K562 (cell line): ENCODE measurements around the gene COASY. TPM values are rescaled to one million over a fixed set of nuclear protein-coding genes. Genes with fewer than 3 reads are reported as not detected.

Experiments used
- CBFA2T2 ChIP-seq: fragments of 450-650 bp; conservative IDR thresholded peaks from 2 replicates; pipeline ENCODE4 v1.6.1; 2017; ENCODE audit warnings: mild to moderate bottlenecking
- CCAR2 ChIP-seq: fragments of 200-400 bp; formaldehyde crosslinking; IDR thresholded peaks from 2 replicates; pipeline ENCODE4 v1.6.1; 2017; ENCODE audit warnings: mild to moderate bottlenecking, low read depth, low read length
- DACH1 ChIP-seq: fragments of 450-650 bp; IDR thresholded peaks from 2 replicates; pipeline ENCODE4 v1.6.1; 2018; ENCODE audit not compliant: partially characterized antibody
- DDX20 ChIP-seq: fragments of 450-650 bp; IDR thresholded peaks from 2 replicates; pipeline ENCODE4 v1.6.1; 2016; ENCODE audit warnings: missing genetic modification characterization, low read depth, mild to moderate bottlenecking, missing compliant biosample characterization, moderate library complexity
- ELF4 ChIP-seq: fragments of 450-650 bp; formaldehyde crosslinking; IDR thresholded peaks from 2 replicates; pipeline ENCODE4 v1.4.0; 2022; ENCODE audit warnings: missing genetic modification characterization
- FOXM1 ChIP-seq, 2 experiments: fragments of 450-650 bp in 1 of 2; sonication (generic) in 1 of 2; formaldehyde crosslinking in 1 of 2; IDR thresholded peaks; 2 replicates each; pipeline versions ENCODE4 v1.6.1 to v1.9.0; 2017 to 2022; ENCODE audit warnings: low read depth in 2 of 2, mild to moderate bottlenecking in 2 of 2, missing genetic modification reagents in 1 of 2, moderate library complexity in 1 of 2
- HDAC1 ChIP-seq, 2 experiments: fragments of 450-650 bp; IDR thresholded peaks; 2 replicates each; pipeline ENCODE4 v1.6.1; 2016 to 2017; ENCODE audit warnings: inconsistent platforms in 1 of 2, mild to moderate bottlenecking in 1 of 2, moderate library complexity in 1 of 2
- JUND ChIP-seq, 2 experiments: IDR thresholded peaks; 2 replicates in 1 of 2; 3 replicates in 1 of 2; pipeline ENCODE4 v1.6.1; 2011; ENCODE audit warnings: borderline replicate concordance in 2 of 2, low read depth in 2 of 2, low read length in 2 of 2, improper control_type of control experiment in 1 of 2, missing biosample characterization in 1 of 2, missing genetic modification characterization in 1 of 2, missing genetic modification reagents in 1 of 2
- POLR2A ChIP-seq: fragments of 450-650 bp; conservative IDR thresholded peaks from 2 replicates; pipeline ENCODE4 v1.6.1; 2016
- SP2 ChIP-seq: IDR thresholded peaks from 2 replicates; pipeline ENCODE4 v1.6.1; 2011; ENCODE audit warnings: mild to moderate bottlenecking, low read depth, low read length, moderate library complexity; ENCODE audit not compliant: poor library complexity, severe bottlenecking; ENCODE audit errors: extremely low read depth
- TCF7L2 ChIP-seq: fragments of 150-350 bp; IDR thresholded peaks from 2 replicates; pipeline ENCODE4 v1.6.1; 2016; ENCODE audit warnings: low read depth, mild to moderate bottlenecking, low read length, moderate library complexity
- TFE3 ChIP-seq: fragments of 450-650 bp; formaldehyde crosslinking; IDR thresholded peaks from 2 replicates; pipeline ENCODE4 v1.4.0; 2020; ENCODE audit warnings: mild to moderate bottlenecking, mixed read lengths
- THAP7 ChIP-seq: fragments of 250-450 bp; sonication (Bioruptor Pico); IDR thresholded peaks from 2 replicates; pipeline ENCODE4 v1.5.0; 2021
- ZFP36 ChIP-seq: fragments of 150-350 bp; IDR thresholded peaks from 2 replicates; pipeline ENCODE4 v1.6.1; 2018; ENCODE audit warnings: low read length, low read depth; ENCODE audit not compliant: partially characterized antibody
- ZNF280B ChIP-seq: fragments of 250-450 bp; sonication (Bioruptor Pico); IDR thresholded peaks from 2 replicates; pipeline ENCODE4 v1.5.1; 2021; ENCODE audit warnings: mild to moderate bottlenecking
- polyA plus RNA-seq, 8 experiments: library from polyadenylated mRNA; depleted of rRNA in 4 of 8; stranded (reverse) in 5 of 8; unstranded in 3 of 8; fragments of >200 nt; fragmentation: Nextera tagmentation in 2 of 8; fragmentation: Illumina TruSeq in 1 of 8; extraction: Ambion mirVana in 2 of 8; extraction: Trizol in 1 of 8; gene quantifications; 2 replicates each; pipeline versions ENCODE4 v1.2.1 to v1.2.3, GENCODE V29; 2011 to 2014; ENCODE audit warnings: inconsistent platforms in 1 of 8, missing spikeins in 1 of 8
- total RNA-seq, 7 experiments: library from RNA; depleted of rRNA in 6 of 7; stranded (reverse); fragments of >200 nt in 6 of 7; fragmentation: Illumina TruSeq in 2 of 7; extraction: Trizol in 2 of 7; gene quantifications; 2 replicates each; pipeline versions ENCODE4 v1.2.1 to v1.2.3, GENCODE V29; 2011 to 2021; ENCODE audit warnings: low replicate concordance in 1 of 7

COASY gene
- total and polyA plus RNA-seq, 9 of the 15 experiments (the other 6 are each of a cell fraction or from before 2014, with no cell fraction given): 25.4 to 175 (median 62.3) TPM

- TF ChIP-seq CBFA2T2: no peak
- TF ChIP-seq CCAR2: no peak
- peak in 1 of 2 experiments; percentile 74; a peak in 1 of 4 replicates for TF ChIP-seq HDAC1 (IDR thresholded peaks at IDR 0.05)
- TF ChIP-seq TFE3 (CRISPR knock-in tag): no peak
- no peak for TF ChIP-seq TCF7L2
- no peak for TF ChIP-seq DACH1
- TF ChIP-seq DDX20: no peak
- no peak for TF ChIP-seq FOXM1 (IDR thresholded peaks at IDR 0.05; ENCODE audit: low read depth)
- no peak for TF ChIP-seq FOXM1 (CRISPR knock-in tag; IDR thresholded peaks at IDR 0.05; ENCODE audit: low read depth)
- TF ChIP-seq ELF4 (CRISPR knock-in tag): no peak
- TF ChIP-seq THAP7 (CRISPR knock-in tag): no peak
- no peak for TF ChIP-seq ZNF280B (CRISPR knock-in tag)
- no peak for TF ChIP-seq JUND (IDR thresholded peaks at IDR 0.05; ENCODE audit: borderline replicate concordance, low read depth, low read length)
- TF ChIP-seq JUND (tag; IDR thresholded peaks at IDR 0.05; ENCODE audit: borderline replicate concordance, low read depth, low read length): no peak
- TF ChIP-seq POLR2A: no peak
- no peak for TF ChIP-seq SP2
- no peak for TF ChIP-seq ZFP36
These were observed 46.6 kb downstream of the COASY start (continued) for GRCh38 chr17:42608305-42609181.
